ENCODE results near the gene ALOXE3. TPM values are rescaled to one million over a fixed set of nuclear protein-coding genes. Genes with fewer than 3 reads are reported as not detected.

ALOXE3 gene
- not detected for total RNA-seq (2013)
- polyA plus RNA-seq = not detected
- not detected in 2 replicates for polyA minus RNA-seq
- 0.12 to 2.0 (median 0.75) reads per million in 11 experiments for total RNA-seq

DNA sequence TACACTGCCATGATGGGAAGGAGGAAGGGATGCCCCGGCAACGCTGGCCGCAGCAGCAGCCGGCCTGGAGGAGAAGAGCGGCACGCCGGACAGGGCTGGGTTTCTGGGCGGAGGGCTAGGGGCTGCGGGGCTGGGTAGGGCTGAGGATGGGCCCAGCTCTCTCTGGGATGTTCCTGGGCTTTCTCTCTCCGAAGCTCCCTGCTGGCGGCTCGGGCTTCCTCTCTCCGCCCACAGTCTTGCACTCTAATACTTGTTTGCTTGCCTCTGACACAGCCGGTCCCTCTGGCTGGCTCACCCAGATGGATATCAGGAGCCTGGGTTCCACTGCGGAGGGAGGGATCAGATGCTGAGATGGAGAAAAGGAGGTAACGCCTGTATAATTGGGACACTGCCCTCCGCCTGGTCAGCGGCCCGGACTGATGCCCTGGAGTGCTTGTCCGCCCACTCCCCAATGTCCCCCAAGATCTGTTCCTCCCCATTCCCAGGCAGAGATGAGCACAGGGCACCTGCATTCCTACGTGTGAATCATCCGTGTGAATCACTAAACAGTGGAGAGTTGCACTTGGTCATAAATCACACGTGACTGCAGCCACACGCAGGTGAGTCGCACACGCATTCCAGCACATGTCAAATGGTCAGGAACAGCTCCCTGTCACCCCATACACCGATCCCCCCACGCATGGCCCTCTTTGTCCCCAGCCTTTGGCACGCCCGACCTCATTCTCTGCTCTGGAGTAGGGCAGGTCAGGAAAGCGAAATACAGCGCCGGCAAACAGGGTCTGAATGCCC lies at the start of gene ALOXE3:
ALOXE3 (minus strand) TSS at position 535 of the 789 bp plus-strand sequence; CDS start at position 11, 524 bp downstream.
- intact Hi-C loops (cut with micrococcal nuclease) = loop anchor here in 1 of 2 donors (2.0 to 5.0 kb wide), 3 partner anchors 23 to 104 kb away; no protein-coding TSS in a partner anchor
- Mint-ChIP-seq H3K4me3 (peak within 1 kb of the TSS; percentile 85 to 93), H3K9me3 (peaks cover 0 to 27% (median 17%) of the 10 kb centered on the region in 7 donors), H3K27me3 (ENCODE audit: low read depth in 3 of 3) (peaks cover 70 to 91% (median 87%) of the 10 kb centered on the region in 3 donors), H3K36me3 (peaks cover 6 to 10% of the 10 kb centered on the region in 2 donors), H3K4me1 (peaks cover 53% of the 10 kb centered on the region), H3K27ac (peak within 1 kb of the TSS; percentile 85 to 91 (median 87))
- WGBS (ENCODE audit: insufficient coverage) = 0% methylated on average over 27 of the region's 33 CpGs
- Histone ChIP-seq H3K27me3 (ENCODE audit: control insufficient read depth in 2 of 2, insufficient read depth in 2 of 2, low read length in 2 of 2) (peaks cover 37 to 70% of the 10 kb centered on the region in 2 donors), H3K4me2 (replicated peaks; ENCODE audit: extremely low read depth, low read length, poor library complexity, severe bottlenecking) (peak within 1 kb of the TSS; percentile 98), H3K9ac (ENCODE audit: insufficient read depth, low read length, poor library complexity, severe bottlenecking) (peak within 1 kb of the TSS; percentile 46), H3K9me3 (replicated peaks in 1 of 2; ENCODE audit: control insufficient read depth in 1 of 2, insufficient read depth in 1 of 2, low read length in 2 of 2) (no peaks in the 10 kb centered on the region), H3K27ac (ENCODE audit: low read depth in 1 of 2, low read length in 2 of 2) (no peak within 1 kb of the TSS), H3K79me2 (ENCODE audit: insufficient read depth, low read length) (no peaks in the 10 kb centered on the region), H3K4me1 (ENCODE audit: control insufficient read depth in 1 of 2, insufficient read depth in 2 of 2, low read length in 2 of 2) (peaks cover 48 to 61% of the 10 kb centered on the region in 2 donors), H4K20me1 (ENCODE audit: insufficient read depth, low read length) (peaks cover 16% of the 10 kb centered on the region), H3K36me3 (replicated peaks in 1 of 2; ENCODE audit: control insufficient read depth in 1 of 2, insufficient read depth in 2 of 2, low read length in 2 of 2) (no peaks in the 10 kb centered on the region), H2AFZ (ENCODE audit: insufficient read depth, low read depth, low read length, poor library complexity, severe bottlenecking) (peak within 1 kb of the TSS; percentile 67), H3K4me3 (replicated peaks in 1 of 3; ENCODE audit: low read depth in 2 of 3, low read length in 3 of 3) (peak within 1 kb of the TSS; percentile 45 to 77 (median 61))
- DNase-seq = peak in 1 of 3 donors; percentile 78
- TF ChIP-seq, protein P1, sequence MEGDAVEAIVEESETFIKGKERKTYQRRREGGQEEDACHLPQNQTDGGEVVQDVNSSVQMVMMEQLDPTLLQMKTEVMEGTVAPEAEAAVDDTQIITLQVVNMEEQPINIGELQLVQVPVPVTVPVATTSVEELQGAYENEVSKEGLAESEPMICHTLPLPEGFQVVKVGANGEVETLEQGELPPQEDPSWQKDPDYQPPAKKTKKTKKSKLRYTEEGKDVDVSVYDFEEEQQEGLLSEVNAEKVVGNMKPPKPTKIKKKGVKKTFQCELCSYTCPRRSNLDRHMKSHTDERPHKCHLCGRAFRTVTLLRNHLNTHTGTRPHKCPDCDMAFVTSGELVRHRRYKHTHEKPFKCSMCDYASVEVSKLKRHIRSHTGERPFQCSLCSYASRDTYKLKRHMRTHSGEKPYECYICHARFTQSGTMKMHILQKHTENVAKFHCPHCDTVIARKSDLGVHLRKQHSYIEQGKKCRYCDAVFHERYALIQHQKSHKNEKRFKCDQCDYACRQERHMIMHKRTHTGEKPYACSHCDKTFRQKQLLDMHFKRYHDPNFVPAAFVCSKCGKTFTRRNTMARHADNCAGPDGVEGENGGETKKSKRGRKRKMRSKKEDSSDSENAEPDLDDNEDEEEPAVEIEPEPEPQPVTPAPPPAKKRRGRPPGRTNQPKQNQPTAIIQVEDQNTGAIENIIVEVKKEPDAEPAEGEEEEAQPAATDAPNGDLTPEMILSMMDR (IDR thresholded peaks at IDR 0.05) = no peak

DNA sequence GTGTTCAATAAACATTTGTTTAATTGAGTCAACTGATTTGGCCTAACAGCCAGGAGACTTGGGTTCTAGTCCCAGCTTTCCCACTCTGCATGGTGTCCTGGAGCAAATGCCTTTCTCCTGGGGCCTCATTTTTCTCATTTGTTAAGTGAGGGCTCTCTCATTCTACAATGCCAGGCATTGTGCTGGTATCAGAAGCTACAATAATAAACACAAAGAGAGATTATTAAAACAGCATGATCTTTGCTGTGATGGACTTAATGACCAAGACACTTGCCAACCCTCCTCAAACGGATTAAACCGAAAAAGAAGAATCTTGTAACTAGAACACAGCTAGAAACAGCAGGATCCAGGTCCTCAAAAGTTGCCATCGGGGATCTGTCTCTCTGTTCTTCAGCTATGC lies 49.2 kb upstream of the ALOXE3 start:
- Mint-ChIP-seq H3K4me3 (no peak overlapping the region), H3K27me3 (ENCODE audit: low read depth in 3 of 3) (no peaks in the 10 kb centered on the region), H3K9me3 (no peaks in the 10 kb centered on the region), H3K36me3 (no peaks in the 10 kb centered on the region), H3K27ac (no peak overlapping the region), H3K4me1 (peaks cover 25% of the 10 kb centered on the region)
- H3K79me2 ChIP-seq (ENCODE audit: insufficient read depth, low read length) = peaks cover 2% of the 10 kb centered on the region
- intact Hi-C loops (cut with micrococcal nuclease) = no loop called here
- no peaks in the 10 kb centered on the region for H3K9me3 ChIP-seq (replicated peaks in 1 of 2; ENCODE audit: control insufficient read depth in 1 of 2, insufficient read depth in 1 of 2, low read length in 2 of 2)
- 100% methylated on average over 1 of the region's 3 CpGs for WGBS (ENCODE audit: insufficient coverage)
- no peaks in the 10 kb centered on the region for H4K20me1 ChIP-seq (ENCODE audit: insufficient read depth, low read length)
- no peak overlapping the region for H3K9ac ChIP-seq (ENCODE audit: insufficient read depth, low read length, poor library complexity, severe bottlenecking)
- H3K4me3 ChIP-seq (replicated peaks in 1 of 3; ENCODE audit: low read depth in 2 of 3, low read length in 3 of 3) = no peak overlapping the region
- H3K27ac ChIP-seq (ENCODE audit: low read depth in 1 of 2, low read length in 2 of 2) = no peak overlapping the region
- no peak overlapping the region for H3K4me2 ChIP-seq (replicated peaks; ENCODE audit: extremely low read depth, low read length, poor library complexity, severe bottlenecking)
- H3K27me3 ChIP-seq (ENCODE audit: control insufficient read depth in 2 of 2, insufficient read depth in 2 of 2, low read length in 2 of 2) = no peaks in the 10 kb centered on the region
- TF ChIP-seq, protein P1 (IDR thresholded peaks at IDR 0.05) = no peak
- peaks cover 21 to 27% of the 10 kb centered on the region in 2 donors for H3K4me1 ChIP-seq (ENCODE audit: control insufficient read depth in 1 of 2, insufficient read depth in 2 of 2, low read length in 2 of 2)
- no peak overlapping the region for H2AFZ ChIP-seq (ENCODE audit: insufficient read depth, low read depth, low read length, poor library complexity, severe bottlenecking)
- no peaks in the 10 kb centered on the region for H3K36me3 ChIP-seq (replicated peaks in 1 of 2; ENCODE audit: control insufficient read depth in 1 of 2, insufficient read depth in 2 of 2, low read length in 2 of 2)
- no peak for DNase-seq
